Activated CD8-positive, alpha-beta T cell treated with anti-CD3 and anti-CD28 coated beads, Interleukin-2, amount 10 ng/mL, durations not matched to agents 7 days and 5 days (primary cell): ENCODE measurements around the gene DHRS12. TPM values are rescaled to one million over a fixed set of nuclear protein-coding genes. Genes with fewer than 3 reads are reported as not detected.
A peak's percentile ranks its signal among the peaks of the same experiment; 100 is the strongest.

ENCODE experiments used
- ATAC-seq: fragments of 150-1000 bp; cut with Tn5 transposase; one replicate; pipeline ENCODE4 v1.10.0; 2021; ENCODE audit warnings: moderate library complexity
- CTCF ChIA-PET: fragments of 350-600 bp; sonication (Branson Sonifier 250); formaldehyde crosslinking; loops from one replicate; lab custom pipeline; 2021; ENCODE audit warnings: antibody characterized with exemption; lab: Charles Lee
- POLR2A ChIA-PET: fragments of 350-600 bp; sonication (Branson Sonifier 250); formaldehyde crosslinking; loops from one replicate; lab custom pipeline; 2021; ENCODE audit warnings: antibody characterized with exemption; lab: Charles Lee
- DNase-seq: peaks from one replicate; pipeline ENCODE4 v3.0.0-alpha.2; 2020
- H3K27ac Mint-ChIP-seq: one replicate; pipeline ENCODE4 v1.8.0; 2021; ENCODE audit warnings: mild to moderate bottlenecking, mixed read lengths
- H3K27me3 Mint-ChIP-seq: one replicate; pipeline ENCODE4 v1.8.0; 2021; ENCODE audit warnings: low read depth, mixed read lengths
- H3K36me3 Mint-ChIP-seq: one replicate; pipeline ENCODE4 v1.8.0; 2021; ENCODE audit warnings: low read depth, mixed read lengths
- H3K4me1 Mint-ChIP-seq: one replicate; pipeline ENCODE4 v1.8.0; 2021; ENCODE audit warnings: low read depth, mixed read lengths
- H3K4me3 Mint-ChIP-seq: one replicate; pipeline ENCODE4 v1.8.0; 2021; ENCODE audit warnings: mild to moderate bottlenecking, mixed read lengths
- H3K9me3 Mint-ChIP-seq: one replicate; pipeline ENCODE4 v1.8.0; 2022; ENCODE audit warnings: mixed read lengths; ENCODE audit not compliant: insufficient read depth
- total RNA-seq, 2 experiments: library from RNA; stranded (reverse); gene quantifications; one replicate each; pipeline ENCODE4 v1.2.3, GENCODE V29; 2021

DHRS12 gene
- total RNA-seq, 2 experiments from 2014 or later, result 8.9 to 10.0 TPM

DNA sequence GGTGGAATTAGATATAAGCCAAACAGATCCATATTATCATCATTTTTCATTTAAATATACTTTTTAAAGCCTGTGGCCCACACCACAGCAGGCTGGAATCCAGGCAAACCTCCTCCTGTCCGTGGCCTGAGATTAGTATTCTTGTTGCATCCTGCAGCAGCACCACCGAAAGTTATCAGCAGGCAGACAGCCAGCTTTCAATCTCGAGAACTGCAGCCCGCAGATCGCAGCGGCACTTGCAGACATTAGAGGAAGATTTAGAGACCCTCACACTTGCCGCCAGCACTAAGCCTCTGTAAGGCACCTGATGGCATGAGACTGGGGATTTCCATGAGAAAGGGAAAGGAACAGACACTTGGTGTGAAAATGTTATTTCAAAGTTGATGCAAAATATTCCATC is 7.4 kb downstream of the DHRS12 start:
- no peaks in the 10 kb centered on the region for H3K9me3 Mint-ChIP-seq
- no peak for DNase-seq
- no peak overlapping the region for H3K4me3 Mint-ChIP-seq
- CTCF ChIA-PET, result interaction anchor here (1.3 to 5.4 kb wide), 16 partner anchors 8 to 671 kb away, joined by 3 to 94 read pairs (median 13); partner anchors contain the start of gene INTS6
- ATAC-seq, result no peak
- peaks cover 13% of the 10 kb centered on the region for H3K4me1 Mint-ChIP-seq
- no peaks in the 10 kb centered on the region for H3K27me3 Mint-ChIP-seq
- H3K36me3 Mint-ChIP-seq, result no peaks in the 10 kb centered on the region
- no peak overlapping the region for H3K27ac Mint-ChIP-seq
- POLR2A ChIA-PET, result no interaction called here

DNA sequence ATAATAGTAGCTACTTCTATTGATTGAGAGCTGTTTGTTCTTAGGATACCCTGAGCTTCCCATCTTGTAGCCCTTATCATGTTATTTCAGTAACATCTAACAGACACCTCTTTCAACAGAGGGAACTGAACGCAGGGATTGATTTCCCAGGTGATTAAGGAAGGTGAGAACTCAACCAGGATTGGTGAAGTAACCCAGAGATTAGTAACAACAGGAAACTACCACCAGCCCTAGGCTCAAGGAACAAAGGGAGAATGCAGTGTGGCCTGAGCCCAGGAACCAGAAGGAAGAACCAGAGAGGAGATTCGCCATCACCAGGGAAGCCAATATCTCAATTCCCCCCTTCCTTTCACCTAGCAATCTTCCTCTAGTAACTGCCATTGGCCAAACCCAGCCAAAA is 8.5 kb downstream of the DHRS12 start:
- ChIA-PET CTCF (interaction anchor here (0.6 to 3.3 kb wide), 7 partner anchors 10 to 423 kb away, joined by 3 to 26 read pairs (median 3); no protein-coding TSS in a partner anchor), POLR2A (interaction anchor here (2.1 kb wide), 1 partner anchor 343 kb away, joined by 6 read pairs; the partner anchor contains the start of gene INTS6)
- peaks cover 9% of the 10 kb centered on the region for H3K4me1 Mint-ChIP-seq
- ATAC-seq (no peak), DNase-seq (no peak)
- H3K9me3 Mint-ChIP-seq, result no peaks in the 10 kb centered on the region
- H3K4me3 Mint-ChIP-seq, result no peak overlapping the region
- no peaks in the 10 kb centered on the region for H3K36me3 Mint-ChIP-seq
- H3K27me3 Mint-ChIP-seq, result no peaks in the 10 kb centered on the region
- H3K27ac Mint-ChIP-seq, result no peak overlapping the region

DNA sequence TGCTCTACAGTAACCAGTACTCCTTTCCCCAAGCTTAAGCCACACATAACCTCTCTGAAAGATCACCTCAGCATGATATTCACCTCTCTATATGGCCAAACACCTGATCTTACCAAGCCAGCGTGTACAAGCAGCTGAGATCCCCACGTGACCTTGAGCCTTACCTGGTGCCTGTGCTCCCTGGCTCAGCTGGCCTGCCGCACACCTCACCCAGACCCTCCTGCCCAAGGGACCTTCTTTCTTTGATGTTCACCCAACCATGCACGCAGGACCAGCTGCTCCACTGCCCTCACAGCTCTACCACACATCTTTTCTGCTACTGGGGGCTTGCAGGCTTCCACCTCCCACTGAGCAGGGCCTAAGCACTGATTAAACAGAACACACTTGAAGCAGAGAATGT is 9.0 kb downstream of the DHRS12 start:
- no peak for ATAC-seq
- Mint-ChIP-seq H3K9me3 (no peaks in the 10 kb centered on the region), H3K4me3 (no peak overlapping the region)

DNA sequence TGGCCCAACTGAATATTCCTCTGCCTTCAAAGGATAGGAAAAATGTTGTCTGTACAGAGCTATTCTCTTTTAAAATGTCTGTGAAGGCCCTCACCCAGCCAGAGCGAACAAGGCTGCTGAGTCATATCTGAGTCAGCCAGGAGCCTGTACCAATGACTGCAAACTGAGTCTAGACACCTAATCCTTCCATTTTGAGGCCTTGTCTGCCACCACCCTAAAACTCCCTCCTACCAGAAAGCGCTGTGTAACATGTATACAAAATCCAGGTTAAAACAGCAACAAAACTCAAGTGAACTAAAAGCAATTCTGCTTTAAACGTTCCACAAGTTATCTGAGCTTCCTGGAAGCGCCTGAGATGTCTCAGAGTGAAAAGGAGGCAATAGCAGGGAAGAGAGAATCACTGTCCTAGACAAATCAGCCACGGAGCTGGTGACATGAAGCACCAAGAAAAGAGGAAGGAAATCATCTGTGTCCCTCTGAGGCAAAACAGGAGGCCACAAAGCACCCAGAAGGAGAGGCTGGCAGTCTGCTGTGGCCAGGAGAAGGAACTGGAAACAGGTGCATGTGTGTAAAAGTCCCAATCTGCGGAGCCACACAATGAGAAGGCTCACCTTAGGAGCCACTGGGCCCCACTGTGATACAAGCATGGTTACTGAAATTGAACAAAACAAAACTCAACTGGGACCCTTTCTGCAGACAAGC is 10.2 kb downstream of the DHRS12 start:
- no peak for ATAC-seq
- H3K27ac Mint-ChIP-seq, result peak overlapping the region; percentile 6
- H3K9me3 Mint-ChIP-seq, result no peaks in the 10 kb centered on the region
- ChIA-PET POLR2A (no interaction called here), CTCF (interaction anchor here (0.9 to 1.3 kb wide), 2 partner anchors 22 to 340 kb away, joined by 3 read pairs; no protein-coding TSS in a partner anchor)
- DNase-seq, result no peak
- no peaks in the 10 kb centered on the region for H3K36me3 Mint-ChIP-seq
- no peaks in the 10 kb centered on the region for H3K27me3 Mint-ChIP-seq
- H3K4me1 Mint-ChIP-seq, result peaks cover 9% of the 10 kb centered on the region
- no peak overlapping the region for H3K4me3 Mint-ChIP-seq

More for the DNA sequence above, 9.0 kb downstream of the DHRS12 start:
- Mint-ChIP-seq H3K36me3 (no peaks in the 10 kb centered on the region), H3K4me1 (peaks cover 9% of the 10 kb centered on the region), H3K27me3 (no peaks in the 10 kb centered on the region), H3K27ac (no peak overlapping the region)
- DNase-seq, result no peak
- POLR2A ChIA-PET, result interaction anchor here (2.1 kb wide), 1 partner anchor 342 kb away, joined by 6 read pairs; the partner anchor contains the start of gene INTS6
- CTCF ChIA-PET, result interaction anchor here (0.6 to 1.6 kb wide), 5 partner anchors 11 to 1988 kb away, joined by 3 to 6 read pairs (median 3); no protein-coding TSS in a partner anchor

DNA sequence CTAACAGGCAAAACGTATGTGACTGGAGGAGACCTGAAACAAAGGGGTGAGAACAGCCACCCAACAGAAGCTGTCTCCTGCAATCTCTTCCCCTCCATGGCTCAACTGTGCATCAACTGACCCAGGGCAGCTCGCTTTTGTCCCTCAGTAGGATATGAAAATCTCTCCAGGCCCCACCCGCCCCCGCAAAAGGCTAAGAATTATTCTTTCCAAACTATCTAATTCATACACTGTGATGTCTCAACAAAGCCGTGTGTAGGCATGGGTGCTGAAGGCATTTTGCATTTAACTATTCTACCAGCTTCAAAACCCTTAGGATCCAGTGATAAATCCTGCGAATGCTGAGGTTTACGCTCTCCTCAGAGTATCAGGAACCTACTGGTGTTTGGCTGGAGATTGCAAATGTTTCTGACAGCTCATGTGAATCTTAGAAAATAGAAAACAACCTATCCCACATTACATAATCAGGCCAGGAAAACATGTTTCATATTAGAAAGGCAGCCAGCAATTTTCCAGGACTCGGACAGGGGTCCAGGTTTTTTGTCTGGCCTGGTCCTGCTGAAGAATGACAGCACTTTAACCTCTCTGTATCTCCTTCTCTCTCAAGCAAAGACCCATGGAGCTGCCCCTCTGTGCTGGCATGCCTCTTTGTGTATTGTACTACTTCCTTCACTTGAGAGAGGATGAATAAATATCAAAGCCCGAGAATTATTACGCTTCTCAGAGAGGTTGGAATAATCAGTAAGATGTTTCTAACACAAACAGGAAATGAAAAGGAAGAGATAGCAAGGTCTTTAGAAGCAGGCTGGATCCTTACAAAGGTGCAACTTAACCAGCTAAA is 17.3 kb downstream of the DHRS12 start:
- CTCF ChIA-PET, result interaction anchor here (1.7 to 2.3 kb wide), 2 partner anchors 11 to 342 kb away, joined by 4 to 17 read pairs; no protein-coding TSS in a partner anchor

DNA sequence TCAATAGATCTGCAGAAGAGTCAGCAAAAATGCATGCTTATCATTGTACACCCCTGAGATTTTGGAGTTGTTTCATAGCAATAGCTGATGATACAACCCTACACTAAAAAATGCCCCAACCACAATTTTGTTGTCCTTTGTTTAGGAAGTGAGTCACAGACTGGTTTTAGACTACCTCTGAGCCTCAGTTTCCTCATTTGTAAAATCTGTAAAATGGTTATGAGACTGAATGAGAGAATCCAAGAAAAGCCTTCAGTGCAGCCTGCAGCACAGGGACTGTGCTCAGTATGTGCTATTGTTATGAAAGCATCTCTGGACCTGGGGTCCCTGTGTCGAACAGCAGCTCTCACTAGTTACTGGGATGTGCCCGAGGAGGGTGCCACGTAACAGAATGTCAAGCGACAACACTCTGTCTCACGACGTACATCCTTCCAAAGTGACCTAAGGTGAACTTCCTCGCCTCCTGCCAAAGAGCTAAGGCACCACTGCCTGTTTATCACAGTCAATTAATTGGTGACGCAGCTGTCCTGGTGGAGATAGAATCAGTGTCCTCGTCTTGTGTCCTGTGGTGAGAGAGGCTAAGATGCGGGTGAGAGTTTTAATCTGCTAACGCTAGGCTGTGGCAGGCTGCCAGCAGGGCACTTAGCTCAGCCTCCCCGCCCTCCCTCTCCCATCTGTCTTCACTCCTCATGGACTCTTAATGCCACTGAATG is 18.1 kb downstream of the DHRS12 start:
- H3K4me3 Mint-ChIP-seq, result no peak overlapping the region
- no peaks in the 10 kb centered on the region for H3K9me3 Mint-ChIP-seq
- no peaks in the 10 kb centered on the region for H3K4me1 Mint-ChIP-seq
- ATAC-seq (no peak), DNase-seq (no peak)
- no peak overlapping the region for H3K27ac Mint-ChIP-seq
- POLR2A ChIA-PET, result interaction anchor here (1.4 kb wide), 1 partner anchor 12 kb away, joined by 3 read pairs; no protein-coding TSS in a partner anchor
- no peaks in the 10 kb centered on the region for H3K36me3 Mint-ChIP-seq
- CTCF ChIA-PET, result interaction anchor here (1.7 to 2.3 kb wide), 2 partner anchors 12 to 341 kb away, joined by 4 to 17 read pairs; no protein-coding TSS in a partner anchor
- H3K27me3 Mint-ChIP-seq, result no peaks in the 10 kb centered on the region

More for the DNA sequence above, 17.3 kb downstream of the DHRS12 start:
- no peak for ATAC-seq
- Mint-ChIP-seq H3K4me3 (no peak overlapping the region), H3K36me3 (no peaks in the 10 kb centered on the region), H3K27ac (no peak overlapping the region), H3K9me3 (no peaks in the 10 kb centered on the region), H3K4me1 (no peaks in the 10 kb centered on the region), H3K27me3 (no peaks in the 10 kb centered on the region)
- POLR2A ChIA-PET, result interaction anchor here (0.7 to 1.4 kb wide), 2 partner anchors 11 kb away, joined by 3 read pairs; no protein-coding TSS in a partner anchor
- DNase-seq, result no peak

DNA sequence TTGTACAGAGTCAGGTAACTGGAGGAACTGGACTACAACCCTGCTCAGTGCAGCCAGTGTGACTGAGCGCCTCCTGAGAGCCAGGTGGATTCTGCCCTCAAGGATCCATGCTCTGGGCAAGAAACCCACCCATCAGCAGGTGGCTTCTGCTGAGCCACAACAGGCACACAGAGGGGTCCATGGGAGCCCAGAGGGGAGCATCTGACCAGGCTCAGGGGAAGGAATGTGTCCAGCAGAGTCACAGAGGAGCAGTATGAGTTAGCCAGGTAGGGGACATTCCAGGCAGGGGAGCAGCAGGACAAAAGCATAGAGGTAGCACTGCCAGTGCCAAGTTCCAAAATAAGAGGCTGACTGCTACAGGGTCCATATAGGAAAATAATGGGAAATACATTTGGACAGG is 19.9 kb downstream of the DHRS12 start:
- POLR2A ChIA-PET, result no interaction called here
- H3K36me3 Mint-ChIP-seq, result no peaks in the 10 kb centered on the region
- no peaks in the 10 kb centered on the region for H3K4me1 Mint-ChIP-seq
- H3K27ac Mint-ChIP-seq, result no peak overlapping the region
- CTCF ChIA-PET, result no interaction called here
- no peaks in the 10 kb centered on the region for H3K9me3 Mint-ChIP-seq
- no peaks in the 10 kb centered on the region for H3K27me3 Mint-ChIP-seq
- no peak for DNase-seq
- ATAC-seq, result no peak
- no peak overlapping the region for H3K4me3 Mint-ChIP-seq

DNA sequence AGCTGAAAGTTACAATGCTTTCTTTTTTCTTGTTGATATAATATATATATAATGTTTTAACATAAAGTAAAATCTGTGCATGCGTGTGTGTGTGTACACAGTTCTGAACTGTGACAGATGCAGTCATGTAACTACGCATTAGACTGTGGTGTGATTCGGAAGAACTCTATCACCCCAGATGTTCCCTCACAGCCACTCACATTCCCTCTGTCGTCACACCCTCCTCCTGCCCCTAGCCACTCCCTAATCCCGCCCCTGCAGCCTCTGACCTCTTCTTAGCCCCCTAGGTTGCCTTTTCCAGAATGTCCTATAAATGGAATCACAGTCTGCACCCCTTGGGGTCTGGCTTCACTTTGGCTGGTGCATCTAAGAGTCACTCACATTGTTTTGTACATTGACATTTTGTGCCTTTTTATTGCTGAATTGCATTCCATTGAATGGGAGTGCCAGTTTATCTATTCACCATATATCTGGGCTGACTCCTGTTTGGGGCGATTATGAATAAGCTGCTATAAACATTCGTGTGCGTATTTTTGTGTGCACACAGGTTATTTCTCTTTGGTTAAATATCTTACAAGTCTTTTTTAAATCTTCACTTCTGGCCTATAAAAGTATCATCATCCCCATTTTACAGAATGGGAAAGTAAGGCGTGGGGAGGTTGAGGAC is 20.4 kb downstream of the DHRS12 start:
- ATAC-seq (no peak), DNase-seq (no peak)
- Mint-ChIP-seq H3K9me3 (no peaks in the 10 kb centered on the region), H3K4me1 (no peaks in the 10 kb centered on the region), H3K27ac (no peak overlapping the region), H3K36me3 (no peaks in the 10 kb centered on the region), H3K4me3 (no peak overlapping the region), H3K27me3 (no peaks in the 10 kb centered on the region)
- ChIA-PET POLR2A (no interaction called here), CTCF (no interaction called here)

DNA sequence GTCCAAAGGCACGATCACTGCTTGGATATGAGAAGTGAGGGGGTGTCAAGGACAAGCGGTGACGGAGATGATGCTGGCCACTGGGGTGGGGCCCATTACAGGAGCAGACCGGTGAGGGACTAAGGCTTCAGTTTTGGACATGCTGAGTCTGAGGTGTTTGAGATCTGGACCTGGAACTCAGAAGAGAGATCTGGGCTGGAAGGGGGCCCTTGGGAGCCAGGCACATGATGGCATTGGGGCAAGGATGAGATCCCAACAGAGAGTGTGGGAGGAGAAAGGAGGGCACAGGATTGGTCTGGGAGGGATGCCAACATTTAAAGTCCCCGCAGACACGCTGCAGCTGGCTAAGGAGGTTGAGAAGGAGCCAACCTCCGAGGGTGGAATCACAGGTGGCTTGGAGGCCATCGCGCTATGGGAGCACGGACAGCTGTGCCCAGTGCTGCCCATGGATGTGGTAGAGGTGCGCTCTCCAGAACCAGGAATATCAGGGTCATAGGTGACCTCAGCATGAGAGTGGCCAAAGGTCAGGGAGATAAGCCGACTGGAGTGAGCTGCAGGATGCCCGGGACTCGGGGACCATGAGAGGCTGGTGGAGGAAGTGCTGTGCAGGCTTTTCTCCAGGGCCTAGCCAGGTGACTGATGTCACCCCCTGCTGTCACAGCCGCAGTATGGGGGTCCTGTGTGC is 21.8 kb downstream of the DHRS12 start:
- POLR2A ChIA-PET, result no interaction called here
- CTCF ChIA-PET, result no interaction called here
- Mint-ChIP-seq H3K9me3 (no peaks in the 10 kb centered on the region), H3K27ac (no peak overlapping the region), H3K36me3 (no peaks in the 10 kb centered on the region), H3K4me1 (no peaks in the 10 kb centered on the region), H3K4me3 (no peak overlapping the region), H3K27me3 (no peaks in the 10 kb centered on the region)
- ATAC-seq (no peak), DNase-seq (no peak)

DNA sequence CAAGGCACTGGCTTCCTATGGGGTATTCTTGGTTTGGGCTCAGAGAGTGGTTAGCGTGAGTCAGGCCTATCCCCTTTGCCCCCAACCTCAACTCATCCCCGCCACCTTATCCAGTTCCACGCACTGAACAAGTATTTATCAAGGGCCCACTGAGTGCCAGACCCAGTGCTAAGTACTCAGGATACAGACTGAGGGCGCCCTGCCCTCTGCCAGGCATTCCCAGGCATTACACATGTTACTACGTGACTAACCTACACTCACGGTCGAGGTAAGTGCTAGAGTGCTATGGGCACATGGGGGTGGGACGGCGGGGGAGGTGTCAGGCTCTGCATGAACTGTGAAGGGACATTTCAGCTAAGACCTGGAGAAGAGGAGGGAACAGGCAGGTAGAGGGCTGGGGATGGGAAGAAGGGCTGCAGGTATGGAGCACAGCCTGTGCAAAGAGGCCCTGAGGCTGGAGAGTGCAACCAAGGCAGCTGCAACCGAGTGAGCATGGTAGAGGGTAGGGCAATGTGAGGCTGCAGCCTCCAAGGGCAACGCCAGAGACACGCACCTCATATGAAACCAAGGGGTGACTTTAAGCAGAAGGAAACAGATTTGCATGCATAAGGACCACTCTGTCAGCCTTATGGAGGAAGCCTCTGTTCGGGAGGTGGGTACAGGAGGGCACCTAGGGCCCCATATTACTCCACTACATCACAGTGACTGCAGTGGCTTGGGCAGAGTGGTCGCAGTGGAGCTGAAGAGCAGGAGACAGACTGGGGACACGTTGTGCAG is 22.5 kb downstream of the DHRS12 start:
- ChIA-PET CTCF (interaction anchor here (1.0 kb wide), 2 partner anchors 16 to 495 kb away, joined by 3 to 4 read pairs; no protein-coding TSS in a partner anchor), POLR2A (no interaction called here)
- Mint-ChIP-seq H3K9me3 (no peaks in the 10 kb centered on the region), H3K4me3 (no peak overlapping the region), H3K36me3 (no peaks in the 10 kb centered on the region), H3K27me3 (no peaks in the 10 kb centered on the region), H3K4me1 (no peaks in the 10 kb centered on the region), H3K27ac (no peak overlapping the region)
- no peak for DNase-seq
- ATAC-seq, result peak; percentile 61
